Adrenal gland (tissue), 5 donors: ENCODE results near the gene TMEM81.

Source experiments
- CTCF ChIP-seq, 6 experiments: fragments of 450-650 bp in 4 of 6; fragments of 200-600 bp in 2 of 6; sonication (generic) in 1 of 6; IDR thresholded peaks; 1 replicate in 5 of 6; 2 replicates in 1 of 6; pipeline versions ENCODE4 v1.5.1 to v1.8.0; 2016 to 2021; ENCODE audit warnings: antibody characterized with exemption in 6 of 6, mild to moderate bottlenecking in 2 of 6, moderate library complexity in 1 of 6
- POLR2A ChIP-seq, 2 donors: fragments of 450-650 bp; IDR thresholded peaks; one replicate each; pipeline ENCODE4 v1.6.1; 2017; ENCODE audit warnings: antibody characterized with exemption in 2 of 2, mild to moderate bottlenecking in 2 of 2, moderate library complexity in 1 of 2
- donor health status: DM: no; HTN: no; CAD: no.

- no peak for TF ChIP-seq CTCF (IDR thresholded peaks at IDR 0.05)
- no peak for TF ChIP-seq POLR2A (IDR thresholded peaks at IDR 0.05)
These were observed 36.5 kb downstream of the TMEM81 start for GRCh38 chr1:205047764-205048231.
